ENCODE results near the gene CPT1B. TPM values are rescaled to one million over a fixed set of nuclear protein-coding genes. Genes with fewer than 3 reads are reported as not detected.

CPT1B gene
- total RNA-seq, 6 experiments from 2014 or later: 3.8 to 30.7 (median 13.0) TPM

DNA sequence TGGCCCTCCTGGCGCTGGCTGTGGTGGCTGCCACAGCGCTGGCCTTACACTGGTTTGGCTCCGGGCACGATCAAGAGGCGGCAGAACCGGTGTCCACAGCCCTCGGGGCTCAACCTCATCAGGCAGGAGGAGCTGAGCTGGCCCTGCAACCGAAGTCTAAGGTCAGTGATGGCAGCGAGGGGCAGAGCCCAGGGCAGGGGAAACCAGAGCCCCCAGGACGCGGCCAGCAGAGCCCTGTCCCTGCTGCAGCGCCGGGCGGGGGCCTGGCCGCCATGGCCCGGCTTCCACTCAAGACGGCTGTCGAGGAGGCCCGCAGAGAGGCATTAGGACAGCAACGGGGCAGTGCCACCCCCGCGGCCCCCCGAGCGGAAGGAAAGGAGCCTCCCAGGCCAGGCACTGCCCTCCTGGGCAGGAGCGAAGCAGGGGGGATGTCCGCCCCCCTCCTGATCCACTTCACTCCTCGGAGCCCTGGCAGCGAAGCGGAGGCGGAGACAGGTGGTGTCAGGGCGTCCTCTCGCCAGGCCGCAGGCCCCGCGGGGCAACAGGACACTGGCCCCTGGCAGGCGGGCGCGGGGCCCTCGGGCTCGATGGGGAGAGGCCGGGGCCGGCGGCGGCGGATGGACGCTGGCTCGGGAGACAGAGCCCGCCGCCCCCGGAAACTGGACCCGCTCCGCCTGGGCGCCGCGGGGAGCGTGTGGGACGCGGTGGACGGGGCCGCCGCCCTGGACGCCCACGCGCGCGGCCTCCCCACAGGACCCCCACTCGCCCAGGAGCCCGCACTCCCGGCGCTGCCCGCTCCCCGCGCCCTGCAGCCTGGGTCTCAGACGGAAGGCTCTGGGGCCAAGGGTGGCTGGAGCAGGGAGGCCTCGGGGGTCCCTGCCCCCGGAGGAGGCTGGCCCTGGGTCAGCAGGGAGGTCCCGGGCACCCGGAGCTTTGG lies 31.6 kb downstream of the CPT1B start:
- no CpG with 5 or more reads among the region's 78 CpGs for WGBS (ENCODE audit: insufficient coverage, low coverage, low lambda C conversion rate, missing lambda C conversion rate)
- no peaks in the 10 kb centered on the region for H3K27me3 ChIP-seq
- no peak overlapping the region for H3K4me3 ChIP-seq
- no peaks in the 10 kb centered on the region for H3K36me3 ChIP-seq
- H3K4me1 ChIP-seq: peaks cover 0 to 8% (median 0%) of the 10 kb centered on the region in 4 donors
- intact Hi-C loops (cut with DNase I): no loop called here
- no peak for ATAC-seq
- TF ChIP-seq POLR2A (IDR thresholded peaks at IDR 0.05) (no peak), CTCF (IDR thresholded peaks at IDR 0.05) (no peak)
- peak in 1 of 3 donors; percentile 57 for DNase-seq
- H3K9me3 ChIP-seq: no peaks in the 10 kb centered on the region
- H3K27ac ChIP-seq: no peak overlapping the region

GRCh38 chr22:50545522-50546325 lies 32.5 kb downstream of the CPT1B start, which contains the start of gene KLHDC7B:
Gene KLHDC7B, plus strand, starts transcription at chr22:50545899. Its CDS starts 345 bp downstream, at chr22:50546244.
- H3K4me1 ChIP-seq: peaks cover 0 to 8% (median 0%) of the 10 kb centered on the region in 4 donors
- peak in 1 of 3 donors; percentile 44 for DNase-seq
- ATAC-seq: no peak

DNA sequence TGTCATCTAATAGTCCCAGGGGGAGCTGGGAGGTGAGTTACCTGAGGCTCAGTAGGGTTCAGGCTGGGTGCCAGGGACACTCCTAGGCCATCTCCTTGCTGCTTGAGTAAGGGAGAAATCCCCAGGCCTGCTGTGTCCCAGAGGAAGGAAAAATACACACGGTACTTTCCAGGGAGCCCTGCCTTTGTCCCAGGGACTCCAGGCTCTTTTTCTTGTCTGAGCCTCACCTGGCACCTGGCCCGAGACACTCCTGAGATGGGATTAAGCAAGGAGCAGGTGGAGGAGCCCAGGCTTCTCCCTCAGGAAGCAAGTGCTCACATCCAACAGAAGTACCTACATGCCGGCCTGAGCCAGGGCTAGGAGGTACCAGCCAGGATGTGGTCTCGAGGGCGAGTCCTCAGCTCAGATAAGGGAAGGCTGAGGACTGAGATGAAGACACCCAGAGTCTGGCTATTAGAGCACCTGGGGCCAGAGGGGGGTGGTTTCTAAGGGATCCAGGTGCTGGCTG lies 33.4 kb downstream of the CPT1B start:
- ATAC-seq (peak in 1 of 4 donors; percentile 4), DNase-seq (peak in 1 of 3 donors; percentile 57)
- no peak for TF ChIP-seq CTCF (IDR thresholded peaks at IDR 0.05)
- TF ChIP-seq POLR2A (IDR thresholded peaks at IDR 0.05): no peak
- Histone ChIP-seq H3K9me3 (no peaks in the 10 kb centered on the region), H3K4me1 (peaks cover 0 to 14% (median 4%) of the 10 kb centered on the region in 4 donors), H3K27ac (peak overlapping the region in 2 of 3 donors; percentile 66 to 96), H3K36me3 (no peaks in the 10 kb centered on the region), H3K4me3 (no peak overlapping the region), H3K27me3 (no peaks in the 10 kb centered on the region)
- 68% methylated on average over 5 of the region's 5 CpGs for WGBS (ENCODE audit: insufficient coverage, low coverage, low lambda C conversion rate, missing lambda C conversion rate)
- intact Hi-C loops (cut with DNase I): no loop called here

More at GRCh38 chr22:50545522-50546325, 32.5 kb downstream of the CPT1B start, which contains the start of gene KLHDC7B:
- peak within 1 kb of the TSS in 1 of 3 donors; percentile 96 for H3K27ac ChIP-seq
- TF ChIP-seq CTCF (IDR thresholded peaks at IDR 0.05) (no peak), POLR2A (IDR thresholded peaks at IDR 0.05) (no peak)
- H3K9me3 ChIP-seq: no peaks in the 10 kb centered on the region
- no peak within 1 kb of the TSS for H3K4me3 ChIP-seq
- H3K27me3 ChIP-seq: no peaks in the 10 kb centered on the region
- 70% methylated on average over 6 of the region's 10 CpGs for WGBS (ENCODE audit: insufficient coverage, low coverage, low lambda C conversion rate, missing lambda C conversion rate)
- intact Hi-C loops (cut with DNase I): no loop called here
- H3K36me3 ChIP-seq: no peaks in the 10 kb centered on the region

DNA sequence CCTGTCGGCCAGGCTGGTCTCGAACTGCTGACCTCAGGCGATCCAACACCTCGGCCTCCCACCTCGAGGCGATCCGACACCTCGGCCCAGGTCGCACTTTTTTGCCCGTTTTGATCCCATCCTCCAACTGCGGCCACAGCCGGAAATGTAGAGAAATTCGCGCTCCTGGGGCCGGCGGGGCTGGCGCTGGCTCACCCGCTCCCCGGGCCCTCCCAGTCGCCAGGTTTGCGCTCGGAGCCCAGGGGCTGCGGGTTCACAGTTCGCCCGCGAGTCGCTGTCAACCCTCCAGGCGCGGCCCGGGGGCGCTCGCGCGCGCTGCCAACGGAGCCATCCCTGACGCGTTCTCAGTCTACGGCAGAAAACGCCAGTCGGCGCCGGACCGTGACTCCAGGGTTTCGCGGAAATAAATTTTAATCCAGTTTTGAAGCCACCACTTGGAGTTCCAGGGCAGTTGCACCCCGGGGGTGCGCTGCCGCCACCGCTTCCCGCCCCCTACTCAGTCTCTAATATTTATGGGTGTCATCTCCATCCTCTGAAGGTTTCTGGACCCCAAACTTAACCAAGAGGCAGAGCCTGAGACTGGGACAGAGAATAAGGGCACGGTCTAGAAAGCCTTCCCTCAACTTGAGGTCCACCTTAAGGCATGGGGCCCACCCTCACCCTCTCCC lies 34.0 kb downstream of the CPT1B start:
- ATAC-seq (peak; percentile 68 to 75 (median 72)), DNase-seq (peak; percentile 86 to 89 (median 89))
- Histone ChIP-seq H3K36me3 (no peaks in the 10 kb centered on the region), H3K4me3 (peak overlapping the region; percentile 18 to 36 (median 21)), H3K4me1 (peaks cover 0 to 17% (median 5%) of the 10 kb centered on the region in 4 donors), H3K9me3 (no peaks in the 10 kb centered on the region), H3K27me3 (no peaks in the 10 kb centered on the region), H3K27ac (peak overlapping the region; percentile 27 to 96 (median 66))
- WGBS (ENCODE audit: insufficient coverage, low coverage, low lambda C conversion rate, missing lambda C conversion rate): 7% methylated on average over 16 of the region's 52 CpGs
- TF ChIP-seq POLR2A (IDR thresholded peaks at IDR 0.05) (peak; percentile 54), CTCF (IDR thresholded peaks at IDR 0.05) (peak; percentile 48 to 65 (median 55))
- intact Hi-C loops (cut with DNase I): no loop called here

Data from right lobe of liver (tissue), 6 donors.